ENCODE data around the gene RGS8. TPM values are rescaled to one million over a fixed set of nuclear protein-coding genes. Genes with fewer than 3 reads are reported as not detected.

RGS8 gene
- polyA plus RNA-seq, 1 experiment = not detected

DNA sequence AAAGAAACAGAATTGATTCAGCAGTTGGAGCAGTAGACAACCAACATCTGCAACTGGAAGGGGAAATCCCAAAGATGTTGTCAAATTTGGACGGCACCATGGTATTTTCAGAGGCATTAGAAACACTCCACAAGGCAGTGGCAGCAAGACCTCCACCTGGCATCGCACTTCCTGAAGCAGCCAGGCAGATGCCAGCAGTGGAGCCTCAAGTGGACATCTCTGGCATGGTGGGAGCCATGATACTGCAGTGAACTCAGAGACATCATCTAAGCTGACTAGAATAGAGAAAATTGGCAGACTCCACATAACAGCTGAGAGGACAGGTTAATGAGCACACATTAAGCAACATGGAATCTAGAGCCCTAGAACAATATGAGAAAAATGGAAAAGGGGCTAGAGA lies 33.9 kb upstream of the RGS8 start:
- no peaks in the 10 kb centered on the region for H3K36me3 ChIP-seq (ENCODE audit: control insufficient read depth, insufficient read depth, low read length)
- no peaks in the 10 kb centered on the region for H3K27me3 ChIP-seq (ENCODE audit: control insufficient read depth, insufficient read depth, low read length)
- no peak for DNase-seq (ENCODE audit: low read depth)
- ChIA-PET CTCF (interaction anchor here (1.1 kb wide), 1 partner anchor 45 kb away, joined by 3 read pairs; no protein-coding TSS in a partner anchor), POLR2A (no interaction called here)
- no peak for TF ChIP-seq CTCF (IDR thresholded peaks at IDR 0.05; ENCODE audit: insufficient read depth, low read depth, low read length)
- H3K4me3 ChIP-seq (ENCODE audit: low read depth, low read length) = no peak overlapping the region

DNA sequence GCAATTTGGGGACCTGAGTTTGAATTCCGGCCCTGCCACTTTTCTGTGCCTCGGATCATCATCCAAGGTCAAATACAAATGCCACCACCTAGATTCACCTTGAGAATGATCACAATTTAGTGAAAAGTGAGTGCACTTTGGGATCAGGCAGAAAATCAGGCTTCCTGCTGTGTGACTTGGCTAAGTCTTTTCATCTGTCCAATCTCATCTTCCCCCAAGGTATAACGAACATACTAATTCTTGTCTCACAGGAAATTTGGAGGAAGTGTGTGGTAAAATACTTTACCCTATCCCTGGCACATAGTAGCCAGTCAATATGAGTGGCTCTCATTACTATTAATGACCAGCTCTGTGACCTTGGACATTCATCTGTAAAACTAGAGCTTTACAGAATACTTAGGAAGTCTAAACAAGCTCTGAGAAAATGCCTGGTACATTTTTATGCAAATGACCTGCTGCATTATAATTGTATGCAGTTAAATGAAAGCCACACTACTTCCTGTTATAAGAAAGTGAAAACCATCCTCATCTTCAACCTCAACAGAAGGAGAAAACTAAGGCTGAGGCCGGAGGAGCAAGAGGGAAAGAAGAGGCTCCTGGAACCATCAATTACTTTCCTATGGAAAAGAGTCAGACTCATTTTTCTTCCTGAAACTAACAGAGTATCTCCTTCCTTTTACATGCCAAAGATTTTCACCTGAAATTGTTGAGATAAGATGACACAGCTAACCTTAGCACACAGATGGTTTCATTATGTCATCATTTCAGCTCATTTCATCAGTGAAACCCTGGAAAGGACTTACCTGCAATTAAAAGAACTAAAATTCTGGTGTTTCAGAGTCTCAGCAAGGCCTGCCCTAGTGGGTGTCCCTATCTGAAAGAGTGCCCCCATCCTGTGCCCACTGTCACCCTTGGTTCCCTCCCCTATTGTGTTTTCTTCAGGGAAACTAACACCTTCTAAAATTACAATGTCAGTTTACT lies 32.6 kb upstream of the RGS8 start:
- no peak for DNase-seq (ENCODE audit: low read depth)
- Histone ChIP-seq H3K36me3 (ENCODE audit: control insufficient read depth, insufficient read depth, low read length) (no peaks in the 10 kb centered on the region), H3K4me3 (ENCODE audit: low read depth, low read length) (no peak overlapping the region), H3K27me3 (ENCODE audit: control insufficient read depth, insufficient read depth, low read length) (no peaks in the 10 kb centered on the region)
- POLR2A ChIA-PET = no interaction called here
- CTCF ChIA-PET = interaction anchor here (1.1 kb wide), 1 partner anchor 47 kb away, joined by 3 read pairs; no protein-coding TSS in a partner anchor
- TF ChIP-seq CTCF (IDR thresholded peaks at IDR 0.05; ENCODE audit: insufficient read depth, low read depth, low read length) = no peak

DNA sequence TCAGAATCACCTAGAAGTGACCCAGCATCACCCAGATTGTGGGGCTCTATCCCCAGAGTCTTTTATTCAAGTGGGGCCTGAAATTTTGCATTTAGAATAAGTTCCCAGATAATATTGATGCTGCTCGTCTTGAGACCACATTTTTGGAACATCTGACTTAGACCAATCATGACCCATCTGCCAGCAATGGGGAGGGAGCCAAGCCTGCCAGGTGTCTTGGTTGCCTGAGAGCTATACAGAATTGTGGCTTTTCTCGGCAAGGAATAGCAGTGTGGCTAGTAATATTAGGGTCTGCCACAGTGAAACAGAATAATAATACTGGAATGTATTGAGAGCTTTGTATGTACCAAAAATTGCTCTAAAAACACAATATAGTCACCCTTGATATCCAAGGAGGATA lies 31.1 kb upstream of the RGS8 start:
- no peaks in the 10 kb centered on the region for H3K36me3 ChIP-seq (ENCODE audit: control insufficient read depth, insufficient read depth, low read length)
- ChIA-PET POLR2A (no interaction called here), CTCF (no interaction called here)
- no peak overlapping the region for H3K4me3 ChIP-seq (ENCODE audit: low read depth, low read length)
- no peak for TF ChIP-seq CTCF (IDR thresholded peaks at IDR 0.05; ENCODE audit: insufficient read depth, low read depth, low read length)
- DNase-seq (ENCODE audit: low read depth) = no peak
- no peaks in the 10 kb centered on the region for H3K27me3 ChIP-seq (ENCODE audit: control insufficient read depth, insufficient read depth, low read length)

DNA sequence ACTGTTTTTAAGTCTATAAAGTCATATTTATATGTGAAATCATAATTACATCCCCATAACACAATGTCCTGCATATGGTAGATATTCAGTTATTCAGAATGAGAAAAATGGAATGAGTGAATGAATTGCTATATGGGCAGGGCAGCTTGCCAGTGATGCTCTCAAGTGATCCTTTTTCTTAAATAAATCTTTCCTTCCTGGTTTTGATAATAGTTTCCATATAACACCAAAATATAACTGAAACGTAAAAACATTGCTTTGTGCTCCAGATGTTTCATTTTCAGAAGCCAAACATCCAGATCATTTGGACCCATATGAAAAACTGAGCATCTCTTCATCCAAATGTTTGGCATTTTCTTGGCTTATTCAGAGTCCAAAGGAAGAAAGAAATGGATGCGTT lies 30.2 kb upstream of the RGS8 start:
- Histone ChIP-seq H3K27me3 (ENCODE audit: control insufficient read depth, insufficient read depth, low read length) (no peaks in the 10 kb centered on the region), H3K36me3 (ENCODE audit: control insufficient read depth, insufficient read depth, low read length) (no peaks in the 10 kb centered on the region), H3K4me3 (ENCODE audit: low read depth, low read length) (no peak overlapping the region)
- no peak for TF ChIP-seq CTCF (IDR thresholded peaks at IDR 0.05; ENCODE audit: insufficient read depth, low read depth, low read length)
- ChIA-PET POLR2A (no interaction called here), CTCF (no interaction called here)
- no peak for DNase-seq (ENCODE audit: low read depth)

DNA sequence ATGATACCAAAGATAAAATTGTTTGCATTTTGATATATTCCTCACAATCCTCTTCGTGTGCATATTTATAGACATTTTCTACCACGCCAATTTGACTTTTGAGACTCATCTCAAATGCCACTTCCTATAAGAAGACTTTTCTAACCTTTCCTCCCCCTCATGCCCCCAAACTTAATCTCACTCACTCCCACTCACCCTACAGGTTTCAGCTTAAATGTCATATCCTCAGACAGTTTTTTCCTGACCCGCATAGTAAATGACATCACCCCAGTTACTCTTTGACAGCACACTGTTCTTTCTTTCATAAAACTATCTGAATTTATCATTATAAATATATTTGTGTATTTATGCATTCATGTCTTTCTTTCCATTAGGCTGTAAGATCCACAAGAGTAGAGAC lies 29.6 kb upstream of the RGS8 start:
- DNase-seq (ENCODE audit: low read depth) = no peak
- ChIA-PET POLR2A (no interaction called here), CTCF (no interaction called here)
- no peaks in the 10 kb centered on the region for H3K27me3 ChIP-seq (ENCODE audit: control insufficient read depth, insufficient read depth, low read length)
- no peaks in the 10 kb centered on the region for H3K36me3 ChIP-seq (ENCODE audit: control insufficient read depth, insufficient read depth, low read length)
- TF ChIP-seq CTCF (IDR thresholded peaks at IDR 0.05; ENCODE audit: insufficient read depth, low read depth, low read length) = no peak
- H3K4me3 ChIP-seq (ENCODE audit: low read depth, low read length) = no peak overlapping the region

Data from BJ (cell line).